DMS 273 (cell line): Measurements from ENCODE around the gene RASA3.

ENCODE experiments used
- DNase-seq: peaks from one replicate; lab custom pipeline; 2025; ENCODE audit not compliant: unreplicated experiment; lab: John Stamatoyannopoulos, UW

Gene RASA3

GRCh38 chr13:114071410-114071809 lies 61.0 kb downstream of the RASA3 start:
- no peak for DNase-seq

GRCh38 chr13:114070098-114070799 lies 62.2 kb downstream of the RASA3 start:
- DNase-seq = no peak

- no peak for DNase-seq
Observed at GRCh38 chr13:114069376-114070097, 62.9 kb downstream of the RASA3 start.

- DNase-seq = no peak
Observed at GRCh38 chr13:114068656-114069318, 63.6 kb downstream of the RASA3 start.

GRCh38 chr13:114067886-114068651 lies 64.4 kb downstream of the RASA3 start:
- DNase-seq = no peak

- no peak for DNase-seq
Observed at GRCh38 chr13:114067381-114067885, 65.0 kb downstream of the RASA3 start.

GRCh38 chr13:114066956-114067355 lies 65.5 kb downstream of the RASA3 start:
- no peak for DNase-seq

GRCh38 chr13:114065926-114066774 lies 66.3 kb downstream of the RASA3 start:
- DNase-seq = no peak

GRCh38 chr13:114065141-114065925 lies 67.1 kb downstream of the RASA3 start:
- peak; percentile 92 for DNase-seq

GRCh38 chr13:114064450-114065140 lies 67.8 kb downstream of the RASA3 start:
- DNase-seq = peak; percentile 71

GRCh38 chr13:114063545-114064449 lies 68.6 kb downstream of the RASA3 start:
- DNase-seq = no peak

GRCh38 chr13:114062754-114063153 lies 69.7 kb downstream of the RASA3 start:
- no peak for DNase-seq

GRCh38 chr13:114062341-114062740 lies 70.1 kb downstream of the RASA3 start:
- DNase-seq = no peak

- DNase-seq = no peak
Observed at GRCh38 chr13:114061744-114062143, 70.7 kb downstream of the RASA3 start.

- DNase-seq = no peak
Observed at GRCh38 chr13:114061047-114061446, 71.4 kb downstream of the RASA3 start.

- no peak for DNase-seq
Observed at GRCh38 chr13:114059946-114060860, 72.2 kb downstream of the RASA3 start.

- DNase-seq = no peak
Observed at GRCh38 chr13:114059428-114059827, 73.0 kb downstream of the RASA3 start.
